Osteoblast (primary cell): Measurements from ENCODE around the gene NDUFAF4. TPM values are rescaled to one million over a fixed set of nuclear protein-coding genes. Genes with fewer than 3 reads are reported as not detected.

ENCODE experiments used
- DNase-seq: peaks from one replicate; pipeline ENCODE4 v3.0.0; 2011; ENCODE audit warnings: low spot score, mixed read lengths; ENCODE audit not compliant: insufficient read length; ENCODE audit errors: missing footprints
- H2AFZ ChIP-seq: 2 replicates; pipeline ENCODE4 v1.6.0; 2011; ENCODE audit warnings: mild to moderate bottlenecking, low read length
- H3K27ac ChIP-seq: 2 replicates; pipeline ENCODE4 v1.5.1; 2011; ENCODE audit warnings: mild to moderate bottlenecking, low read depth, low read length, moderate library complexity
- H3K27me3 ChIP-seq: 2 replicates; pipeline ENCODE4 v1.6.0; 2012; ENCODE audit warnings: mild to moderate bottlenecking, control low read depth, inconsistent platforms, low read length, moderate library complexity; ENCODE audit not compliant: insufficient read depth
- H3K36me3 ChIP-seq: 2 replicates; pipeline ENCODE4 v1.5.1; 2011; ENCODE audit warnings: mild to moderate bottlenecking, low read length, control low read depth, moderate library complexity; ENCODE audit not compliant: insufficient read depth
- H3K4me1 ChIP-seq: 2 replicates; pipeline ENCODE4 v1.5.1; 2011; ENCODE audit warnings: mild to moderate bottlenecking, low read length, control low read depth, moderate library complexity; ENCODE audit not compliant: insufficient read depth
- H3K4me2 ChIP-seq: 2 replicates; pipeline ENCODE4 v1.6.0; 2011; ENCODE audit warnings: mild to moderate bottlenecking, low read length; ENCODE audit not compliant: insufficient read depth
- H3K4me3 ChIP-seq: fragments of 200-600 bp; sonication (generic); 3 replicates; pipeline ENCODE4 v1.5.1; 2012; ENCODE audit warnings: mild to moderate bottlenecking, low read length, inconsistent platforms; ENCODE audit not compliant: insufficient read depth
- H3K79me2 ChIP-seq: 2 replicates; pipeline ENCODE4 v1.6.0; 2012; ENCODE audit warnings: mild to moderate bottlenecking, low read length, control low read depth, inconsistent platforms; ENCODE audit not compliant: insufficient read depth
- H3K9me3 ChIP-seq: 2 replicates; pipeline ENCODE4 v1.5.1; 2011; ENCODE audit warnings: low read depth, low read length, control low read depth
- H4K20me1 ChIP-seq: 2 replicates; pipeline ENCODE4 v1.6.0; 2012; ENCODE audit warnings: mild to moderate bottlenecking, low read length, control low read depth; ENCODE audit not compliant: insufficient read depth
- total RNA-seq: library from RNA; depleted of rRNA; stranded (reverse); fragments of >200 nt; gene quantifications from 2 replicates; pipeline ENCODE4 v1.2.3, GENCODE V29; 2012
- TF ChIP-seq, protein P1 (sequence below): IDR thresholded peaks from 2 replicates; pipeline ENCODE4 v1.5.1; 2011; ENCODE audit warnings: mild to moderate bottlenecking, low read depth, low read length, moderate library complexity; ENCODE audit errors: extremely low read depth

Gene NDUFAF4
- total RNA-seq, 1 donor: 6.5 TPM

DNA sequence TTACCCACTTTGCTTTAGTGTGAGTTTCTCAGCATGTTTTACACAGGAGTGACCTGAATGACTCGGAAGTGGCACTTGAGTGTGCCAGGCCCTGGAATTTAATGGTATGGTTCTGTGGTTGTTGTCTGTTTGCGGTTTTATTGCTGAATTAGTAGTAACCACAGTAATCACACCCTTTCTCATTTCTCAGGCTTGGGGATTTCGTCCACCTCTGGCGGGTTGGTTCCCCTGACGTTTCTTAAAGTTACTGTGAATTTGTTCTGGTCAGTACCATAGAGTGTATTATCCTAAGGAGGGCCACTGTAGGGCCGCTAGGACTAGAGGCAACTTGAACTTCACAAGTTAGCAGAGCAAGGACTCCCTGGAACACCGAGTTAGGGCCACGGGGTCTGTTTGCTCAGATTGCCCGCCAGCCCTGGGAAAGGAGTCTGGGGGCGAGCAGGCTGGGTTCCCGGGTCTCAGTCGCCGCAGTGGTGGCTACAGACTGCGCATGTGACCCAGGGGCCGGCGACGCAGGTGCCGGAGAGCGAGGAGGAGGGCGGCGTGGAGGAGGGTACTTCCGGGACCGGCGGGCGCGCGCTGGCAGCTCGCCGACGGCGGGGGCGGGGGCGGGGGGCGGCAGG is 26.3 kb upstream of the NDUFAF4 start:
- peak; percentile 46 for DNase-seq
- Histone ChIP-seq H3K36me3 (no peaks in the 10 kb centered on the region), H3K27me3 (peaks cover 45% of the 10 kb centered on the region), H2AFZ (no peak overlapping the region), H3K4me2 (peak overlapping the region; percentile 52), H3K79me2 (no peaks in the 10 kb centered on the region), H3K27ac (no peak overlapping the region), H3K4me1 (peaks cover 6% of the 10 kb centered on the region), H4K20me1 (no peaks in the 10 kb centered on the region), H3K9me3 (no peaks in the 10 kb centered on the region), H3K4me3 (peak overlapping the region; percentile 57)
- TF ChIP-seq, protein P1, sequence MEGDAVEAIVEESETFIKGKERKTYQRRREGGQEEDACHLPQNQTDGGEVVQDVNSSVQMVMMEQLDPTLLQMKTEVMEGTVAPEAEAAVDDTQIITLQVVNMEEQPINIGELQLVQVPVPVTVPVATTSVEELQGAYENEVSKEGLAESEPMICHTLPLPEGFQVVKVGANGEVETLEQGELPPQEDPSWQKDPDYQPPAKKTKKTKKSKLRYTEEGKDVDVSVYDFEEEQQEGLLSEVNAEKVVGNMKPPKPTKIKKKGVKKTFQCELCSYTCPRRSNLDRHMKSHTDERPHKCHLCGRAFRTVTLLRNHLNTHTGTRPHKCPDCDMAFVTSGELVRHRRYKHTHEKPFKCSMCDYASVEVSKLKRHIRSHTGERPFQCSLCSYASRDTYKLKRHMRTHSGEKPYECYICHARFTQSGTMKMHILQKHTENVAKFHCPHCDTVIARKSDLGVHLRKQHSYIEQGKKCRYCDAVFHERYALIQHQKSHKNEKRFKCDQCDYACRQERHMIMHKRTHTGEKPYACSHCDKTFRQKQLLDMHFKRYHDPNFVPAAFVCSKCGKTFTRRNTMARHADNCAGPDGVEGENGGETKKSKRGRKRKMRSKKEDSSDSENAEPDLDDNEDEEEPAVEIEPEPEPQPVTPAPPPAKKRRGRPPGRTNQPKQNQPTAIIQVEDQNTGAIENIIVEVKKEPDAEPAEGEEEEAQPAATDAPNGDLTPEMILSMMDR: no peak

DNA sequence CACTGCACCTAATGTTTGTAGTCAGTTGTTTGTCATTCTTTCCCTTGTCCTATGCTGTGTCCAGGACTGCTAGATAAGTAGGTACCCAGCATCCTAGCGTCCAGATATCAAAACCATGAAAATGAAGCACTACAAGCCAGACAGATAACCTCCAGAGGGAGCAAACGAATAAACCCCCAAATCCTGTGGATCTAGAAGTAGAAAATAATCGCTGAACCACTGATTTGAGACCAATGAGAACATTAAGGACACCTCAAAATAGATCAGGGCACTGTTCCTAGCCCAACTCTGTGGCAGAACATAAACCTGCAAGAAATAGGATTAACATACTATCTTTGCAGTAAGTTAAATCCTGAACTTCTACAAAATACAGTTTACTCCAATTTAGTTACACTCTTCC is 25.7 kb upstream of the NDUFAF4 start:
- Histone ChIP-seq H3K36me3 (no peaks in the 10 kb centered on the region), H3K79me2 (no peaks in the 10 kb centered on the region), H3K4me3 (no peak overlapping the region), H2AFZ (no peak overlapping the region), H3K9me3 (no peaks in the 10 kb centered on the region), H3K4me1 (peaks cover 6% of the 10 kb centered on the region), H3K27ac (no peak overlapping the region), H3K4me2 (no peak overlapping the region), H3K27me3 (peaks cover 45% of the 10 kb centered on the region), H4K20me1 (no peaks in the 10 kb centered on the region)
- DNase-seq: peak; percentile 32
- TF ChIP-seq, protein P1: no peak

DNA sequence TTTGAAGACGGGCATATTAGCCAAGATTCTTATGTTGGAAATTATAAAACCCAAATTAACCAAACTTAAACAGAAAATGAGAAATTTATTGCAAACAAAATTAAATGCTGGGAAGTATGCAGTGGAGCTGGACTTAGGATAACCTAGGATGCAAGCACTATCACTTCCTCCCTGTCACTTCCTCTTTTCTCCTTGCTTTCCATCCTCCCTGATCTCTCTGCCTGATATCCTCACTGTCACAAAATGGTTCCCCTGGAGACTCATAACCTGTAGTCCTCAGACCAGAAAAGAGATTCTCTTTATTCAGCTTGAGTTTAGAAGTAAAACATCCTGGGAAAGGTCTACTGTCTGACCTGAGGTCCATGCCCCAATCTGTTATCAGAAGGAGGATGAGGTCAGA is 19.4 kb upstream of the NDUFAF4 start:
- Histone ChIP-seq H3K27me3 (peaks cover 17% of the 10 kb centered on the region), H3K27ac (no peak overlapping the region), H4K20me1 (no peaks in the 10 kb centered on the region), H3K36me3 (no peaks in the 10 kb centered on the region), H3K4me3 (no peak overlapping the region), H3K4me1 (no peaks in the 10 kb centered on the region), H2AFZ (no peak overlapping the region), H3K9me3 (no peaks in the 10 kb centered on the region), H3K79me2 (no peaks in the 10 kb centered on the region), H3K4me2 (no peak overlapping the region)
- DNase-seq: no peak
- TF ChIP-seq, protein P1: no peak

DNA sequence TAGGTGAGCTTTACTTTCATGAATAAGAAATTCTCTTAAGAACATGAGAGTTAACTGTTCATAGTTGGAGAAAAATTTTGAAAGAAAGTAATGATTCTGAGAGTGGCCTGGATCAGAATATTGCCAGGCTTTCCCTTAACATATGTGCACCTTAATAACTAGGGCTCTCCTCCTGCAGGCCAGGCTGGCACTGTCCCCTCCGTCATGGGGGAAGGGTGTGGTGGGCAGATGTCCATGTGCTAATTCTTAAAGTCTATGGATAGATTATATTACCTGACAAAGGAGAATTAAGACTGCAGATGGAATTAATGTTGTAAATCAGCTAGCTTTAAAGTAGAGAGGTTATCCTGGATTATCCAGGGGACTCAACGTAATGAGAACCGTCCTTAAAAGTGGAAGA is 15.9 kb upstream of the NDUFAF4 start:
- Histone ChIP-seq H3K4me2 (no peak overlapping the region), H3K9me3 (no peaks in the 10 kb centered on the region), H3K27ac (no peak overlapping the region), H3K36me3 (no peaks in the 10 kb centered on the region), H3K27me3 (peaks cover 8% of the 10 kb centered on the region), H2AFZ (no peak overlapping the region), H3K4me3 (no peak overlapping the region), H3K79me2 (no peaks in the 10 kb centered on the region), H4K20me1 (no peaks in the 10 kb centered on the region), H3K4me1 (no peaks in the 10 kb centered on the region)
- TF ChIP-seq, protein P1: no peak
- no peak for DNase-seq
